Coronary artery (tissue), 2 donors: ENCODE data around the gene ATR.
"Not testable (repeated sequence)": the region's sequence is repeated elsewhere in the genome, so short reads cannot be mapped to it uniquely, and the experiment has no call there.

Experiments used
- DNase-seq: peaks from one replicate; pipeline ENCODE4 v3.0.0-alpha.2; 2017; ENCODE audit warnings: low spot score
- H3K27ac ChIP-seq, 2 donors: fragments of 200-600 bp; sonication (generic); one replicate each; pipeline ENCODE4 v1.5.1; 2016 to 2019
- H3K4me3 ChIP-seq: fragments of 200-600 bp; sonication (generic); 2 replicates; pipeline ENCODE4 v1.5.1; 2016; ENCODE audit warnings: mild to moderate bottlenecking, moderate library complexity
- TF ChIP-seq, protein P1 (sequence below): fragments of 200-600 bp; sonication (generic); IDR thresholded peaks from one replicate; pipeline ENCODE4 v1.5.1; 2019; ENCODE audit warnings: antibody characterized with exemption

The ATR gene

DNA sequence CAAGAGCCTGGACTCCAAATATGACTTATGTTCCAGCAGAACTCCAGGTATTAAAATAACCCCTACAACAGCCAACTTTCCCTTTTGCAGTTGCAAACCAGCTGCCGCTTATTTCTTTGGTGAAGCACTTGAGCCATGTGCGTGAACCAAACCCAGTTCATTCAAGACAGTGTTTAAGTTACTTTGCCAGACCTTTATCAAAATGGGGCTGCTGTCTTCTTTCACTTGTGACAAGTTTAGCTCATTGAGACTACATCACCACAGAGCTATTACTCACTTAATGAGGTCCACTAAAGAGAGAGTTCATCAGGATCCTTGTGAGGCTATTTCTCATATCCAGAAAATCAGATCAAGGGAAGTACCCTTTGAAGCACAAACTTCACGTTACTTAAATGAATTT lies 128.3 kb downstream of the ATR start:
- H3K4me3 ChIP-seq = no peak overlapping the region
- H3K27ac ChIP-seq = no peak overlapping the region
- DNase-seq = no peak
- TF ChIP-seq, protein P1, sequence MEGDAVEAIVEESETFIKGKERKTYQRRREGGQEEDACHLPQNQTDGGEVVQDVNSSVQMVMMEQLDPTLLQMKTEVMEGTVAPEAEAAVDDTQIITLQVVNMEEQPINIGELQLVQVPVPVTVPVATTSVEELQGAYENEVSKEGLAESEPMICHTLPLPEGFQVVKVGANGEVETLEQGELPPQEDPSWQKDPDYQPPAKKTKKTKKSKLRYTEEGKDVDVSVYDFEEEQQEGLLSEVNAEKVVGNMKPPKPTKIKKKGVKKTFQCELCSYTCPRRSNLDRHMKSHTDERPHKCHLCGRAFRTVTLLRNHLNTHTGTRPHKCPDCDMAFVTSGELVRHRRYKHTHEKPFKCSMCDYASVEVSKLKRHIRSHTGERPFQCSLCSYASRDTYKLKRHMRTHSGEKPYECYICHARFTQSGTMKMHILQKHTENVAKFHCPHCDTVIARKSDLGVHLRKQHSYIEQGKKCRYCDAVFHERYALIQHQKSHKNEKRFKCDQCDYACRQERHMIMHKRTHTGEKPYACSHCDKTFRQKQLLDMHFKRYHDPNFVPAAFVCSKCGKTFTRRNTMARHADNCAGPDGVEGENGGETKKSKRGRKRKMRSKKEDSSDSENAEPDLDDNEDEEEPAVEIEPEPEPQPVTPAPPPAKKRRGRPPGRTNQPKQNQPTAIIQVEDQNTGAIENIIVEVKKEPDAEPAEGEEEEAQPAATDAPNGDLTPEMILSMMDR = no peak

DNA sequence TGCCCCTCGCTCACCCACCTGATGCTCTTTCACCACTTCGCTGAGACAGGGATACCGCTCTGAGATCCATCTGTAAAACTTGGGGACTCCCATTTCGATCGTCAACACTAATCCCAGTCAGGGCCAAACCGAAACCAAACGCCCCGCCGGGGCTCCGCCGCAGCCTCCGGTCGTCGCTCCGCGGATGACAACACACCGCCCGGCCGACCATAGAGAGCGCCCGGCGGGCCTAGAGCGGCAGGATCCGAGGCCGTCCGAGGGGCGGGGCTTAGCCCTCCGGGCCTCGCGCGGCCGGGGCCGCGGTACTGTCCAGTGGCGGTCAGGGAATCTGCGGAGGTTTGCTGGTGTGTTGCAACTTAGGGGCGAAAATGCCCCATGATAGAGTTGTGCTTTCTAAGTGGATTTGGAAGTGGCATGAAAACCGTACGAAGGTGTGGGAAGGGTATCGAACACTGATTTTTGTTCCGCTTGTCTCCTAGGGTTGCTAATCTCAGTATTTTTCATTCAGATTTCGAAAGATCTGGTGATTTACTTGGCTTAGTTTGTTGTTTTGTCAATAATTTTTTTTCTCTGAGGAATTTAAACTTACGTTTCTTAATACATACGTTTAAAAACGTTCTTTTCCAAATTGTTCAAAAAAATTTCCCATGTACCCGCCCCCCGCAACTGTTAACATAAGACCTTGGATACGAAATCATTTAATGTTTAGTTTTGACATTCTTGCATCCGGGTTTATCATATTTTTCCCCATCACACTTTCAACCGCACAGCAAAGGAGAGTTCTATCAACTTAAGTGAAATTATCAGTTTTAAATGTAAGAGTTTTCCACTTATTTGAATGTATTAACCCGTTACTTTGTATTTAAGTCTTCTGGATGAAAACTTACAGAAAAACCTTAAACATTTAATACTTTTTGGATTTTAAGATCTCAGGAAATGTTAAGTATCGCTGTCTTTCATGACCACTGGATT lies 130.4 kb downstream of the ATR start, which contains the start of gene XRN1:
Gene XRN1 (minus strand): TSS at position 186 of the 972 bp plus-strand sequence. CDS start 93 bp downstream, at position 93.
- Histone ChIP-seq H3K4me3 (peak within 1 kb of the TSS; percentile 80), H3K27ac (peak within 1 kb of the TSS; percentile 94 to 98)
- TF ChIP-seq, protein P1 = no peak
- DNase-seq = peak; percentile 97

DNA sequence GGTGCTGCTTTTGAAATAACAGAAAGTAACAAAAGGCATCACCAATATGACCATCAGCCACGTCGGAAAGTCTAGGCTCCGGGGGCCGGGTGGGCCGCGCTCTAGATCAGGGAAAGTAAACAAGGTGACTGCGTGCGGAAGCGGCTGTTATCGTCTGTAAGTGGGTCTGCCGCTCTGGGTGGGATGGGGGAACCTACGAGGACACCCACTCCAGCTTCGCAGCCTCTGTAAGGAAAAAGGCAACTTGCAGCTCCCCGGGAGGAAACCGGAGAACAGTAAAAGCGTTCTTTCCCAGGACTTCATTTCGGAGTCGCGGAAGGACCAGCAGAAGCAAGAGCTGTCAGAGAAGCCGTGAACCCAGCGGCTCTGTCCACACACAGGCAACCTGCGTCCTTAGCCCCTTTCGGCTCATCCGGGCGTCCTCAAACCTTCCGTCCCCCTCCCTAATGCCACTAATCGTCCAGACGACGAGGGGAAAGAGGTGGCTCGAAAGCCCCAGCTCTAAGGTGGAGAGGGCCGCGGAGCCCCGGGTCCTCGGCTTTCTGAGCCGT lies 131.2 kb downstream of the ATR start:
- TF ChIP-seq, protein P1 = no peak
- peak overlapping the region; percentile 80 for H3K4me3 ChIP-seq
- DNase-seq = peak; percentile 75
- peak overlapping the region; percentile 94 to 98 for H3K27ac ChIP-seq

DNA sequence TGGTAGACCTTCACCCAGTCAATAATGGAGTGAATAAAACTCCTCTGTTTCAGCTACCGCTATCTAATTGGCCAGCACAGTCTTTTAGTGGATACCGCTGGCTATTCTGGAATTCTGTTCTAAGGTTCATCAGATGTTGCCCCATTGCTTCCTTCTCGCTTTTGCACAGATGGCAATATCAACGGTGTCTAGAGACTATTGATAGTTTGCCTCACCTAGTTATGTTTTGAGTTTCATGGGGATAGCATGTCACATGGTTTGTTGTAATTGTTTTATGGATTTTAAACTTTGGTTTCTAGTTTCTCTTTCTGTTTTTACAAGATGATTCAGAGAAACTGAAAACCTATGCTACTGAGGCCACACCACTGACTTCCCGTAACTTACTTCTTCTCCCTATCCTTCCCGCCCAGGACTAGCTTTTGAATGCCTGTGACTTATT lies 132.7 kb downstream of the ATR start:
- no peak for DNase-seq
- Histone ChIP-seq H3K27ac (peak overlapping the region in 1 of 2 donors; percentile 16), H3K4me3 (peak overlapping the region; percentile 80)
- TF ChIP-seq, protein P1 = no peak

DNA sequence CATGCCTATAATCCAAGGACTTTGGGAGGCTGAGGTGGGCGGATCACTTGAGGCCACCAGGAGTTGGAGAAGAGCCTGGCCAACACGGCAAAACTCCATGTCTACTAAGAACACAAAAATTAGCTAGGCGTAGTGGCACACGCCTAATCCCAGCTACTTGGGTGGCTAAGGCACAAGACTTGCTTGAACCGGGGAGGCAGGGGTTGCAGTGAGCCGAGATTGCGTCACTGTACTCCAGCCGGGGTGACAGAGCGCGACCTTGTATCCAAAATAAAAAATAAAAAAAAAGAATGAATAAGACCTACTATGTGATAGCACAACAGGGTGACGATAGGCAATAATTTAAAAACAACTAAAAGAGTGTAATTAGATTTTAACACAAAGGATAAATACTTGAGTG lies 134.2 kb downstream of the ATR start:
- Histone ChIP-seq H3K27ac (no peak overlapping the region), H3K4me3 (no peak overlapping the region)
- TF ChIP-seq, protein P1 = no peak

DNA sequence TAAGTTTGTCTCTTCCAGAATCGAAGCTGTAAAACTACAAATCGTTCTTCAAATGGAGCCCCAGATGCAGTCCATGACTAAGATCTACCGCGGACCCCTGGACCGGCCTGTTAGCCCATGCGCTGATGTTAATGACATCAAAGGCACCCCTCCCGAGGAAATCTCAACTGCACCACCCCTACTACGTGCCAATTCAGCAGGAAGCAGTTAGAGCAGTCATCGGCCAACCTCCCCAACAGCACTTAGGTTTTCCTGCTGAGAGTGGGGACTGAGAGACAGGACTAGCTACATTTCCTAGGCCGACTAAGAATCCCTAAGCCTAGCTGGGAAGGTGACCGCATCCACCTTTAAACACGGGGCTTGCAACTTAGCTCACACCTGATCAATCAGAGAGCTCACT lies 135.5 kb downstream of the ATR start:
- H3K4me3 ChIP-seq, DNase-seq, H3K27ac ChIP-seq: not testable (repeated sequence)

More for the DNA sequence above, 134.2 kb downstream of the ATR start:
- DNase-seq = no peak

DNA sequence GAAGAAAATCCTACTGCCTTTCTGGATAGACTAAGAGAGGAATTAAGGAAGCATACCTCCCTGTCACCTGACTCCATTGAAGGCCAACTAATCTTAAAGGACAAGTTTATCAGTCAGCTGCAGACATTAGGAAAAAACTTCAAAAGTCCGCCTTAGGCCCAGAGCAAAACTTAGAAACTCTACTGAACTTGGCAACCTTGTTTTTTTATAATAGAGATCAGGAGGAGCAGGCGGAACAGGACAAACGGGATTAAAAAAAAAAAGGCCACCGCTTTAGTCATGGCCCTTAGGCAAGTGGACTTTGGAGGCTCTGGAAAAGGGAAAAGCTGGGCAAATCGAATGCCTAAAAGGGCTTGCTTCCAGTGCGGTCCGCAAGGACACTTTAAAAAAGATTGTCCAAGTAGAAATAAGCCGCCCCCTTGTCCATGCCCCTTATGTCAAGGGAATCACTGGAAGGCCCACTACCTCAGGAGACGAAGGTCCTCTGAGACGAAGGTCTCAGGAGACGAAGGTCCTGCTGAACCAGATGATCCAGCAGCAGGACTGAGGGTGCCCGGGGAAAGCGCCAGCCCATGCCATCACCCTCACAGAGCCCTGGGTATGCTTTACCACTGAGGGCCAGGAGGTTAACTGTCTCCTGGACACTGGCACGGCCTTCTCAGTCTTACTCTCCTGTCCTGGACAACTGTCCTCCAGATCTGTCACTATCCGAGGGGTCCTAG lies 138.9 kb downstream of the ATR start:
- H3K4me3 ChIP-seq, DNase-seq, H3K27ac ChIP-seq: not testable (repeated sequence)

DNA sequence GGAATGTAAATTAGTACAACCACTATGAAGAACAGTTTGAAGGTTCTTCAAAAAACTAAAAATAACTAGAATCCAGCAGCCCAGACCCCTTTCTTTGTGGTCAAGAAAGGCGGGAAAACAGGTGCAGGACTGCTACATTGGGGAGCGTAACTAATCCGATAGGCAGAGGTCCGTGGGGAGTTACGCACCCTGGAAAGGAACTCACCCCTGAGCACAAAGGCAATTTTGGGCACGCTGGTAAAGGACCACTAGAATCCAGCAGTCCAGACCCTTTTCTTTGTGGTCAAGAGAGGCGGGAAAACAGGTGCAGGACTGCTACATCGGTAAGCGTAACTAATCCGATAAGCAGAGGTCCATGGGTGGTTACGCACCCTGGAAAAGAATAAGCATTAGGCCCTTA lies 140.4 kb downstream of the ATR start:
- not testable (repeated sequence) for H3K4me3 ChIP-seq, DNase-seq, H3K27ac ChIP-seq
